ENCODE measurements around the gene CCDC91. TPM values are rescaled to one million over a fixed set of nuclear protein-coding genes. Genes with fewer than 3 reads are reported as not detected.

The CCDC91 gene
- total RNA-seq, 1 donor from 2014 or later, result 23.5 TPM

DNA sequence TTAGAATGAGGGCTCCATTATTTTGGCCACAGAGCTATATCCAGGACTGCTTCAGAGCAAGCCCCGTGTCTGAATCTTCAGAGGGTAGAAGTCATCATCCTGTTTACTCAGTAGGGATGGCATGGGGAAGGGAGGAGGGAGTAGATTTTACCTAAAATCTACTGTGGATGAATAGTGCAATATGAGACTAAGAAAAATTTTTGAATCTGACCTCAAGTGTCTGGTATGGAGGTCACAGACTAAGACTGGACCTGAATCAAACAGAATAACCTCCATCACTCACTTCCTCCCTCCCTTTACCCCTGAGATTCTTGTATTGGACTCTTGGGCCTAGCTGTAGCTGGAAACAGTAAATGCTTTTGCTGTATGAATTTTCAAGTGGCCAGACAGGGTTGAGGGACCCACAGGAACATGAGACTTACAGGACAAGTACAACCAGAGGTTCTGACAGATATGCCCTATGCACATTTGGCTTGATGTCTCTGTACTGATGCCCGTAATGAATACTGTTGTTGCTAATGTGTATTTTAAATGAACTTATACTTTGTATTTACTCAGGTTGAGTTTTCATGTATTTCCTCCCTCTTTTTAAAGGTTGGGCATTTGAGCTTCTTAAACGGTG lies 78.5 kb downstream of the CCDC91 start:
- DNase-seq (ENCODE audit: low read depth), result no peak
- no peaks in the 10 kb centered on the region for H3K36me3 ChIP-seq (ENCODE audit: control insufficient read depth, insufficient read depth, low read length)

DNA sequence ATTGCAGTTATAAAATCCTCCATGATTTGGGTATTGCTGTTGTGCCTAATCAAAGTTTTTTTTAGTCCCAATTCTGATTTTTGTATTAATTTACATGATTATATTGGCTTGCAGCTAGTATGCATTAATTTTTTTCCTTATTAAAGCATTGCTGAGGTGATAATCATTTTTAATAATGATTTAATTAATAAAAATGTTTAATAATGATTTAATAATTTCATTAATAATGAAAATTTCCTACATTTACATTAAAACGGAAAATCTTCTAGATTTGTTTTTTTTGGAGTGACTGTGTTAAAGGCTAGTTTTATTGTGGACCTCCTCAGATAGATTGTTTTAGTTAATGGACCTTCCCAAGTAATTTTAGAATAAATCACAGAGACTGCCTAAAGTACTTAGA lies 79.6 kb downstream of the CCDC91 start:
- no peak for DNase-seq (ENCODE audit: low read depth)
- TF ChIP-seq, protein P1, sequence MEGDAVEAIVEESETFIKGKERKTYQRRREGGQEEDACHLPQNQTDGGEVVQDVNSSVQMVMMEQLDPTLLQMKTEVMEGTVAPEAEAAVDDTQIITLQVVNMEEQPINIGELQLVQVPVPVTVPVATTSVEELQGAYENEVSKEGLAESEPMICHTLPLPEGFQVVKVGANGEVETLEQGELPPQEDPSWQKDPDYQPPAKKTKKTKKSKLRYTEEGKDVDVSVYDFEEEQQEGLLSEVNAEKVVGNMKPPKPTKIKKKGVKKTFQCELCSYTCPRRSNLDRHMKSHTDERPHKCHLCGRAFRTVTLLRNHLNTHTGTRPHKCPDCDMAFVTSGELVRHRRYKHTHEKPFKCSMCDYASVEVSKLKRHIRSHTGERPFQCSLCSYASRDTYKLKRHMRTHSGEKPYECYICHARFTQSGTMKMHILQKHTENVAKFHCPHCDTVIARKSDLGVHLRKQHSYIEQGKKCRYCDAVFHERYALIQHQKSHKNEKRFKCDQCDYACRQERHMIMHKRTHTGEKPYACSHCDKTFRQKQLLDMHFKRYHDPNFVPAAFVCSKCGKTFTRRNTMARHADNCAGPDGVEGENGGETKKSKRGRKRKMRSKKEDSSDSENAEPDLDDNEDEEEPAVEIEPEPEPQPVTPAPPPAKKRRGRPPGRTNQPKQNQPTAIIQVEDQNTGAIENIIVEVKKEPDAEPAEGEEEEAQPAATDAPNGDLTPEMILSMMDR (IDR thresholded peaks at IDR 0.05; ENCODE audit: insufficient read depth, low read length, poor library complexity, severe bottlenecking), result no peak
- Histone ChIP-seq H3K4me3 (ENCODE audit: low read depth, low read length) (no peak overlapping the region), H3K36me3 (ENCODE audit: control insufficient read depth, insufficient read depth, low read length) (no peaks in the 10 kb centered on the region), H3K27me3 (ENCODE audit: control insufficient read depth, insufficient read depth, low read length) (no peaks in the 10 kb centered on the region)

More for the DNA sequence above, 78.5 kb downstream of the CCDC91 start:
- Histone ChIP-seq H3K27me3 (ENCODE audit: control insufficient read depth, insufficient read depth, low read length) (no peaks in the 10 kb centered on the region), H3K4me3 (ENCODE audit: low read depth, low read length) (no peak overlapping the region)
- TF ChIP-seq, protein P1 (IDR thresholded peaks at IDR 0.05; ENCODE audit: insufficient read depth, low read length, poor library complexity, severe bottlenecking), result no peak

DNA sequence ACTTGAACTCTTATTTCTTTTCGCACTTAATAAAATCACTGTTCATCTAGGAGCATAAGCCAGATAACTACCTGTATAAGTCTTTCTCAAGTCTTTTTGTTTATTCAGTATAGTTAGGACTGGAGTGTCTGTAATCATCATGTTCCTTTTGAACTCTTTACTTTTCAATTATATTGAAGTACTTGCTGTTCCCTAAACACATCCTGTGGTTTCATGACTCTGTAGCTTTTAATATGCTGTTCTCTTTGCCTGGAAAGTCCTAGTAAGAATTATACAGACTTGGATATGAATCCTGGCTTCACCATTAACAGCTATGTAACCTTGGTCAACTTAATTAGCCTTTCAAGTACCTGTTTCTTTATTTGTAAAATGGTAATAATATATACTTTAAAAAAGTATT lies 88.2 kb downstream of the CCDC91 start:
- no peak overlapping the region for H3K4me3 ChIP-seq (ENCODE audit: low read depth, low read length)
- H3K36me3 ChIP-seq (ENCODE audit: control insufficient read depth, insufficient read depth, low read length), result no peaks in the 10 kb centered on the region
- DNase-seq (ENCODE audit: low read depth), result no peak
- H3K27me3 ChIP-seq (ENCODE audit: control insufficient read depth, insufficient read depth, low read length), result no peaks in the 10 kb centered on the region
- TF ChIP-seq, protein P1 (IDR thresholded peaks at IDR 0.05; ENCODE audit: insufficient read depth, low read length, poor library complexity, severe bottlenecking), result no peak

- no peak overlapping the region for H3K4me3 ChIP-seq (ENCODE audit: low read depth, low read length)
- H3K27me3 ChIP-seq (ENCODE audit: control insufficient read depth, insufficient read depth, low read length), result no peaks in the 10 kb centered on the region
- H3K36me3 ChIP-seq (ENCODE audit: control insufficient read depth, insufficient read depth, low read length), result no peaks in the 10 kb centered on the region
- DNase-seq (ENCODE audit: low read depth), result no peak
- TF ChIP-seq, protein P1 (IDR thresholded peaks at IDR 0.05; ENCODE audit: insufficient read depth, low read length, poor library complexity, severe bottlenecking), result no peak
These were observed 88.7 kb downstream of the CCDC91 start for GRCh38 chr12:28278960-28279359.

DNA sequence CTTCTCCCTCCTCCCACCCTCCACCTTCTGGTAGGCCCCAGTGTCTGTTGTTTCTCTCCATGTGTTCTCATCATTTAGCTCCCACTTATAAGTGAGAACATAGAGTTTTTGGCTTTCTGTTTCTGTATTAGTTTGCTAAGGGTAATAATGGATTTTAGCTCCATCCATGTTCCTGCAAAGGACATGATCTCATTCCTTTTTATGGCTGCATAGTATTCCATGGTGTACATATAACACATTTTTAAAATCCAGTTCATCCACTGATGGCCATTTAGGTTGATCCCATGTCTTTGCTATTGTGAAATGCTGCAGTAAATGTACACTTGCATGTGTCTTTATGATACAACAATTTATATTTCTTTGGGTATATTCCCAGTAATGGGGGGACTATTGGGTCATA lies 96.1 kb downstream of the CCDC91 start:
- DNase-seq (ENCODE audit: low read depth), result no peak
- Histone ChIP-seq H3K4me3 (ENCODE audit: low read depth, low read length) (no peak overlapping the region), H3K36me3 (ENCODE audit: control insufficient read depth, insufficient read depth, low read length) (no peaks in the 10 kb centered on the region), H3K27me3 (ENCODE audit: control insufficient read depth, insufficient read depth, low read length) (no peaks in the 10 kb centered on the region)
- TF ChIP-seq, protein P1 (IDR thresholded peaks at IDR 0.05; ENCODE audit: insufficient read depth, low read length, poor library complexity, severe bottlenecking), result no peak

DNA sequence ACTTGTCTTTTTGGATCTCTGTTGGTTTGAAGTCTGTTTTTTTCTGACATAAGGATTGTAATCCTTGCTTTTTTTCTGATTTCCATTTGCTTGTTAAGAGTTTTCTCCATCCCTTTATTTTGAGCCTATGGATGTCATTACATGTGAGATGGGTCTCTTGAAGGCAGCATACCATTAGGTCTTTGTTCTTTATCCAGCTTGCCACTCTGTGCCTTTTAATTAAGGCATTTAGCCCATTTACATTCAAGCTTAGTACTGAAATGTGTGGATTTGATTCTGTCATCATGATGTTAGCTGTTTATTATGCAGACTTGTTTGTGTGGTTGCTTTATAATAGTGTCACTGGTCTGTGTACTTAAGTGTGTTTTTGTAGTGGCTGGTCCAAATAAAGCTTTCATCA lies 100.0 kb downstream of the CCDC91 start:
- no peak for DNase-seq (ENCODE audit: low read depth)
- Histone ChIP-seq H3K4me3 (ENCODE audit: low read depth, low read length) (no peak overlapping the region), H3K36me3 (ENCODE audit: control insufficient read depth, insufficient read depth, low read length) (no peaks in the 10 kb centered on the region), H3K27me3 (ENCODE audit: control insufficient read depth, insufficient read depth, low read length) (no peaks in the 10 kb centered on the region)
- TF ChIP-seq, protein P1 (IDR thresholded peaks at IDR 0.05; ENCODE audit: insufficient read depth, low read length, poor library complexity, severe bottlenecking), result no peak

All from kidney epithelial cell (primary cell).